SJCRH30 (cell line): ENCODE measurements around the gene DGCR6L. TPM values are rescaled to one million over a fixed set of nuclear protein-coding genes. Genes with fewer than 3 reads are reported as not detected.
"Not testable (repeated sequence)": the region's sequence is repeated elsewhere in the genome, so short reads cannot be mapped to it uniquely, and the experiment has no call there.

Experiments
- DNase-seq, 2 experiments: peaks; one replicate each; pipeline ENCODE4 v3.0.0-alpha.2; 2015 to 2020
- H3K27ac ChIP-seq: fragments of 250-450 bp; sonication (Bioruptor Pico); 2 replicates; pipeline ENCODE4 v1.5.1; 2020; ENCODE audit warnings: mild to moderate bottlenecking, moderate library complexity
- H3K27me3 ChIP-seq: fragments of 250-450 bp; sonication (Bioruptor Pico); 2 replicates; pipeline ENCODE4 v1.5.1; 2020; ENCODE audit warnings: mild to moderate bottlenecking, moderate library complexity
- H3K36me3 ChIP-seq: fragments of 250-450 bp; sonication (Bioruptor Pico); 2 replicates; pipeline ENCODE4 v1.5.1; 2020; ENCODE audit warnings: mild to moderate bottlenecking, moderate library complexity
- H3K4me1 ChIP-seq: fragments of 250-450 bp; sonication (Bioruptor Pico); 2 replicates; pipeline ENCODE4 v1.5.1; 2020; ENCODE audit warnings: mild to moderate bottlenecking, moderate library complexity
- H3K4me3 ChIP-seq: fragments of 250-450 bp; sonication (Bioruptor Pico); 2 replicates; pipeline ENCODE4 v1.5.1; 2020; ENCODE audit warnings: mild to moderate bottlenecking, moderate library complexity
- H3K9me3 ChIP-seq: fragments of 250-450 bp; sonication (Bioruptor Pico); replicated peaks from 2 replicates; pipeline ENCODE4 v1.5.1; 2020; ENCODE audit warnings: mild to moderate bottlenecking, moderate library complexity
- total RNA-seq: library from RNA; depleted of rRNA; stranded (reverse); fragments of >200 nt; shearing (Covaris generic); gene quantifications from 2 replicates; pipeline ENCODE4 v1.2.3, GENCODE V29; 2014

DGCR6L gene
- total RNA-seq, 1 experiment from 2014 or later = 25.8 TPM

- H3K27me3 ChIP-seq, DNase-seq, H3K4me3 ChIP-seq, H3K36me3 ChIP-seq, H3K9me3 ChIP-seq, H3K27ac ChIP-seq, H3K4me1 ChIP-seq: not testable (repeated sequence)
Measured at GRCh38 chr22:20281473-20281872, 38.4 kb downstream of the DGCR6L start.

- Histone ChIP-seq H3K36me3 (no peaks in the 10 kb centered on the region), H3K27me3 (no peaks in the 10 kb centered on the region), H3K9me3 (no peaks in the 10 kb centered on the region), H3K27ac (no peak overlapping the region), H3K4me3 (no peak overlapping the region), H3K4me1 (no peaks in the 10 kb centered on the region)
- DNase-seq = no peak
Measured at GRCh38 chr22:20280866-20281265, 39.0 kb downstream of the DGCR6L start.

DNA sequence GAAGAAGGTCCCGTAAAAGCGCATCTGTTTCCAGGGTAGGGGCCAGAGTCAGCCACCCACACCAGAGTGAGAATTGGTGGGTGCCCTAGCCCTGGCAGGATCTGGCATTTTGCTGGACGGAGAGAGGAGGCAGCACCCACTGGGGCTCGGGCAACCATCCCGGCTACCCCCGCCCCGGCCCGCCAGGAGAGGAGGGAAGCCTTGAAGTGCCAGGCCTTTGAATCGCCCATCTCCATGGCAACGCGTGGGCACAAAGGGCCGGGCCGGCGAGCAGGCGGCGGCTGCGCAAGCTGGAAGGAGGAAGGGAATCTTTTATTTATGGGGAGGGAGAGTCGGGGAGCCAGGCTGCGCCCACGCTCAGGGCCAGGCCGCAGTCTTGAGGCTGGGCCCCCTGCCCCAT, 39.7 kb downstream of the DGCR6L start:
- not testable (repeated sequence) for H3K4me3 ChIP-seq, H3K27ac ChIP-seq, H3K36me3 ChIP-seq, DNase-seq, H3K9me3 ChIP-seq, H3K4me1 ChIP-seq, H3K27me3 ChIP-seq

DNA sequence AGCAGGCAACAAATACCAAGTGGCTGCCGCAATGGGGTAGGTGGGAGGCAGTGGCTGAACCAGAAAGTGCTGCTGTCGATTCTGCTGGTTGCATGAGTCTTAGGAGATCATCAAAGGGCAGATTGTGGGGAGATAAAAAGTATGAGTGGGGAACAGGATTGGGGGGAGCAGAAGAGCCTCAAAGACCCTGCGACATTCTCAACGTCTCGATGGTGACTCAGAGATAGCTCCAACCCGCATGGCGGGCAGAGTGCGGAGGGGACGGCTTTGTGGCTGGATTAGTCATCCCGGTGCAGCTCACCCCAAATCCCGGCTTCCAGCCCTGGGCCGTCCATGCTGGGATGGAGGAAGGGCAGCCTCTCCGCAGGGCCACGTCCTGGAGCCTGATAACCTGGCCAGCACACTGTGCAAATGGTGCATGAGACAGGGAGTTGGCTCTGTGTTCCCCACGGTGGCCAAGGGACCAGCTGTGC, 40.2 kb downstream of the DGCR6L start:
- Histone ChIP-seq H3K27ac (no peak overlapping the region), H3K36me3 (no peaks in the 10 kb centered on the region), H3K4me1 (no peaks in the 10 kb centered on the region), H3K4me3 (no peak overlapping the region), H3K27me3 (no peaks in the 10 kb centered on the region), H3K9me3 (no peaks in the 10 kb centered on the region)
- DNase-seq = peak; percentile 27 to 32

GRCh38 chr22:20278726-20279490, 41.0 kb downstream of the DGCR6L start:
- H3K36me3 ChIP-seq, H3K4me1 ChIP-seq, DNase-seq, H3K27ac ChIP-seq, H3K27me3 ChIP-seq, H3K9me3 ChIP-seq, H3K4me3 ChIP-seq: not testable (repeated sequence)

GRCh38 chr22:20277936-20278635, 41.8 kb downstream of the DGCR6L start:
- H3K27ac ChIP-seq, H3K27me3 ChIP-seq, H3K36me3 ChIP-seq, H3K4me3 ChIP-seq, DNase-seq, H3K4me1 ChIP-seq, H3K9me3 ChIP-seq: not testable (repeated sequence)

- Histone ChIP-seq H3K27ac (no peak overlapping the region), H3K4me1 (no peaks in the 10 kb centered on the region), H3K4me3 (no peak overlapping the region), H3K9me3 (no peaks in the 10 kb centered on the region), H3K27me3 (no peaks in the 10 kb centered on the region), H3K36me3 (no peaks in the 10 kb centered on the region)
- no peak for DNase-seq
Measured at GRCh38 chr22:20276468-20276867, 43.4 kb downstream of the DGCR6L start.

GRCh38 chr22:20275836-20276235, 44.0 kb downstream of the DGCR6L start:
- Histone ChIP-seq H3K9me3 (no peaks in the 10 kb centered on the region), H3K27ac (no peak overlapping the region), H3K27me3 (no peaks in the 10 kb centered on the region), H3K4me1 (no peaks in the 10 kb centered on the region), H3K4me3 (no peak overlapping the region), H3K36me3 (no peaks in the 10 kb centered on the region)
- DNase-seq = no peak

DNA sequence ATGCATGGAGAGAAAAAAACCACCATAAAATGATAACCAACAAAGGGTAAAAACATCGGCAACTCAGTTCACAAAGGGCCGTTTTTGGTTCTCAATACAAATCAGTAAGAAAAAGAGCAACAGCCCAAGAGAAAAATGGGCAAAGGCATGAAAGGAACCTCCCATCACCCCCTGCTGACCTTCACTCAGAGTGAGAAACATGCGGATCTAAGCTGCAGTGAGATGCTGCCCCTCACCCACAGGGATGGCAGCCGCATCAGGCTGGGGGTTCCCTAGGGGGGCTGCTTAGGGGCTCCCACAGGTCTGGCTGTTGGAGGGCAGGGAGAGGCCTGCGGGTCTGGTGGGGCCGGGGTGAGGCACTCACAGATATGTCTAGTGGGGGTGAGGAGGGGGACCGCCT, 44.5 kb downstream of the DGCR6L start:
- DNase-seq, H3K36me3 ChIP-seq, H3K4me1 ChIP-seq, H3K27me3 ChIP-seq, H3K27ac ChIP-seq, H3K4me3 ChIP-seq, H3K9me3 ChIP-seq: not testable (repeated sequence)

GRCh38 chr22:20274374-20274773, 45.5 kb downstream of the DGCR6L start:
- H3K36me3 ChIP-seq, H3K4me1 ChIP-seq, H3K9me3 ChIP-seq, H3K4me3 ChIP-seq, H3K27me3 ChIP-seq, H3K27ac ChIP-seq, DNase-seq: not testable (repeated sequence)

DNA sequence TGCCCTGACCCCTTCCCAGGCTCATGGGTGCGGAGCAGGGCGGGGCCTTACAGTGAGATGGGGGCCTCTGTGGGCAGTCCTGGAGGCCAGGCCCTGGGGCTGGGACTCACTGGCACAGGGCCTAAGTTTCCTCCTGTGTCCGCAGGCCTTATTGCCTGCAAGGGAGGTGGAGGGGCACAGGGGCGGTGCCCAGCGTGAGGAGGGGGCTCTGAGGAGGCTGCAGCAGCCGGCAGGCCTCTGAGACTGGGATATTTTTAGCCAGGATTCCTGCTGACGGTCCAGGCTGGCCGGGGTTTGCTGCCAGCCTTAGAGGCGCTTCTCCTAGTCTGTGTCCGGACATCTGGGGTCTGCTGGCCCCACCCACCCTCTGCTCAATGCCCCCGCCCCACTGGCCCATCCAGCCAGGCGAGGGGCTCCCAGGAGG, 46.1 kb downstream of the DGCR6L start:
- DNase-seq = no peak
- Histone ChIP-seq H3K27me3 (0 out of 2 replicates have a peak, but pooled peaks cover 3% of the 10 kb centered on the region), H3K36me3 (no peaks in the 10 kb centered on the region), H3K27ac (no peak overlapping the region), H3K9me3 (no peaks in the 10 kb centered on the region), H3K4me3 (no peak overlapping the region), H3K4me1 (no peaks in the 10 kb centered on the region)

- no peak overlapping the region for H3K27ac ChIP-seq
- H3K4me3 ChIP-seq = no peak overlapping the region
- no peaks in the 10 kb centered on the region for H3K9me3 ChIP-seq
- no peak for DNase-seq
- 0 out of 2 replicates have a peak, but pooled peaks cover 4% of the 10 kb centered on the region for H3K27me3 ChIP-seq
- H3K36me3 ChIP-seq = no peaks in the 10 kb centered on the region
- no peaks in the 10 kb centered on the region for H3K4me1 ChIP-seq
Measured at GRCh38 chr22:20272700-20273099, 47.2 kb downstream of the DGCR6L start.

GRCh38 chr22:20272174-20272573, 47.7 kb downstream of the DGCR6L start:
- no peak for DNase-seq
- Histone ChIP-seq H3K36me3 (no peaks in the 10 kb centered on the region), H3K27ac (no peak overlapping the region), H3K4me3 (no peak overlapping the region), H3K27me3 (0 out of 2 replicates have a peak, but pooled peaks cover 4% of the 10 kb centered on the region), H3K4me1 (no peaks in the 10 kb centered on the region), H3K9me3 (no peaks in the 10 kb centered on the region)

DNA sequence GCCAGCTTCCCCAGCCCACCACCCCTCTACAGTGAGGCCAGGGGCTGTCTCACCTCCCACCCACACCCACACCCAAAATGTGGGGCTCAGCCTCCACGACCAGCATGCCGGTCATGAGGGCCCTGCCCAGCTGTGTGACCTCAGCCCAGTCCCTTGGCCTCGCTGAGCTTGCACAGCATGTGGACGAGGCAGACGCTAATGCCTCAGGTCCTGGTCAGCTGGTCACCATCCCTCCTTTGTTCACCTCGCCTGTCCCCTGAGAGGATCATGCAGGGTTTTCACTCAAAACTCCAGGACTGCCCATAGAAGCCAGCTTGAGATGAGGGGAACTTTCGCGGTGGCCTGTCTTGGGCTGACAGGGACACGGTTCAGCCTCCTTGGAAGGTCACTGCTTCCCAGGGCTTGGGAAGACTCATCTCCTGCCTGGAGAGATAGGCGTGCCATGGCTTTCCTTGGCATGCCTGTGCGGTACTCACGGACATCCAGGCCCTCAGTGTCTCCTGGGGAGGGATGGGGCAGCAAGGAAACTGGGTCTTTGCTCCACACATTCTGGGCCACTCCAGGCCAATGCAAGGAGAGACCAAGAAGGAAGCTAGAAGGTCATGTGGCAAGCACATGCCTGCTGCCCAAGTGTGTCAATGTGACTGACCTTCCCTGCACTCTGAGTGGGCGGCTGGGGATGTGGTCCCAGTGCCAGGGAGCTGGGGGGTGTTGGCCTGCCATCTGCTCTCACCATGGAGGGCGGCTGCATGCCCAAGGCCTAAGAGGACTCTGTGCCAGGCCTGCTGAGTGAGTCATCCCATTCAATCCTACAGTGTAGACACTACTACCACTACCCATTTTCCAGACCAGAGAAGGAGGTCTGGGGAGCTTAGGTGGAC, 48.5 kb downstream of the DGCR6L start:
- Histone ChIP-seq H3K27ac (no peak overlapping the region), H3K4me3 (no peak overlapping the region), H3K27me3 (0 out of 2 replicates have a peak, but pooled peaks cover 4% of the 10 kb centered on the region), H3K4me1 (no peaks in the 10 kb centered on the region), H3K36me3 (no peaks in the 10 kb centered on the region), H3K9me3 (no peaks in the 10 kb centered on the region)
- no peak for DNase-seq
